ENCODE measurements around the gene ZNF48. TPM values are rescaled to one million over a fixed set of nuclear protein-coding genes. Genes with fewer than 3 reads are reported as not detected.

ZNF48 gene
- total RNA-seq, 1 donor from 2014 or later: 21.1 TPM

DNA sequence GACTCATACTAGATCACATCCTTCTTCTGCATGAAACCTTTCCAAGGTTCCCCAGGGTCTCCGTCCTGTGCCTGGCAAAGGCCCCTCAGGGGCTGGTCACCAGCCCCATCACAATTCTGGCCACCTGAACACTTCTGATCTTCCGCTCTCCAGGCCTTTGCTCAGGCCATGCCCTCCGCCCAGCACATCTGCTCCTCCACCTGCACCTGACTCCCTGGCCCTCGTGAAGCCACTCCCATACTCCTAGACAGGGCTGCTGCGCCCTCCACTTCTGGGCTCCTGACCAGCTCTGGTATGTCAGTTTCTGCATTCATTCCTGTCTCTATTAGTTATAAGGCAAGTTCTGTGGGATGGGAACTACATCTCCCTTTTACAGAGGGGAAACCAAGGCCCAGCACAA, 22.5 kb upstream of the ZNF48 start:
- TF ChIP-seq, protein P1, sequence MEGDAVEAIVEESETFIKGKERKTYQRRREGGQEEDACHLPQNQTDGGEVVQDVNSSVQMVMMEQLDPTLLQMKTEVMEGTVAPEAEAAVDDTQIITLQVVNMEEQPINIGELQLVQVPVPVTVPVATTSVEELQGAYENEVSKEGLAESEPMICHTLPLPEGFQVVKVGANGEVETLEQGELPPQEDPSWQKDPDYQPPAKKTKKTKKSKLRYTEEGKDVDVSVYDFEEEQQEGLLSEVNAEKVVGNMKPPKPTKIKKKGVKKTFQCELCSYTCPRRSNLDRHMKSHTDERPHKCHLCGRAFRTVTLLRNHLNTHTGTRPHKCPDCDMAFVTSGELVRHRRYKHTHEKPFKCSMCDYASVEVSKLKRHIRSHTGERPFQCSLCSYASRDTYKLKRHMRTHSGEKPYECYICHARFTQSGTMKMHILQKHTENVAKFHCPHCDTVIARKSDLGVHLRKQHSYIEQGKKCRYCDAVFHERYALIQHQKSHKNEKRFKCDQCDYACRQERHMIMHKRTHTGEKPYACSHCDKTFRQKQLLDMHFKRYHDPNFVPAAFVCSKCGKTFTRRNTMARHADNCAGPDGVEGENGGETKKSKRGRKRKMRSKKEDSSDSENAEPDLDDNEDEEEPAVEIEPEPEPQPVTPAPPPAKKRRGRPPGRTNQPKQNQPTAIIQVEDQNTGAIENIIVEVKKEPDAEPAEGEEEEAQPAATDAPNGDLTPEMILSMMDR (conservative IDR thresholded peaks at IDR 0.05): no peak
- Mint-ChIP-seq H3K4me1 (ENCODE audit: unreplicated experiment) (peaks cover 26% of the 10 kb centered on the region), H3K36me3 (no peaks in the 10 kb centered on the region), H3K27ac (no peak overlapping the region), H3K9me3 (no peaks in the 10 kb centered on the region), H3K27me3 (no peaks in the 10 kb centered on the region), H3K4me3 (peak overlapping the region; percentile 35)
- DNase-seq (ENCODE audit: extremely low spot score, unreplicated experiment): no peak

DNA sequence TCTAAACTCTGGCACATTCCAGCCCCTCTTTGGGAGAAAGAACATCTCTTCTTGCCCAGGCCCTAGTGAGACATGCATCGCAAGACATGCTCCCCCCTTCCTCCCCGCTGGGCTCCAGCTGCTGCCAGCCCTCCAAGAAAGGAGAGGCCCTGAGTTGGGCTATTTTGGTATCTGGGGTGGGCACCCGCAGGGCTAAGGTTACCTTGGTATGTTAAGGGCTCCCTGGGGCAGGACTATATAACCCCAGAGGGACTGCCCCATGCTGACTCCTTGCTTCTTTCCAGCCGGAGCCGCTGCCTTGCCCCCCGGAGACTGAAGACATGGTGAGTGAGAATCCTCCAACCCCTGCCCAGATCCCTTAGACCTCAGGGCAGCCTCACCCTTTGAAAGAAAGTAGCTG, 20.7 kb upstream of the ZNF48 start, which contains the start of gene MYL11:
TSS of gene MYL11 (plus strand) at position 265 of the 400 bp plus-strand sequence. CDS start at position 321, 56 bp downstream.
- no peaks in the 10 kb centered on the region for H3K36me3 Mint-ChIP-seq
- H3K9me3 Mint-ChIP-seq: no peaks in the 10 kb centered on the region
- H3K4me3 Mint-ChIP-seq: no peak within 1 kb of the TSS
- peaks cover 18% of the 10 kb centered on the region for H3K4me1 Mint-ChIP-seq (ENCODE audit: unreplicated experiment)
- H3K27me3 Mint-ChIP-seq: no peaks in the 10 kb centered on the region
- peak within 1 kb of the TSS; percentile 72 for H3K27ac Mint-ChIP-seq
- DNase-seq (ENCODE audit: extremely low spot score, unreplicated experiment): no peak
- TF ChIP-seq, protein P1 (conservative IDR thresholded peaks at IDR 0.05): no peak

DNA sequence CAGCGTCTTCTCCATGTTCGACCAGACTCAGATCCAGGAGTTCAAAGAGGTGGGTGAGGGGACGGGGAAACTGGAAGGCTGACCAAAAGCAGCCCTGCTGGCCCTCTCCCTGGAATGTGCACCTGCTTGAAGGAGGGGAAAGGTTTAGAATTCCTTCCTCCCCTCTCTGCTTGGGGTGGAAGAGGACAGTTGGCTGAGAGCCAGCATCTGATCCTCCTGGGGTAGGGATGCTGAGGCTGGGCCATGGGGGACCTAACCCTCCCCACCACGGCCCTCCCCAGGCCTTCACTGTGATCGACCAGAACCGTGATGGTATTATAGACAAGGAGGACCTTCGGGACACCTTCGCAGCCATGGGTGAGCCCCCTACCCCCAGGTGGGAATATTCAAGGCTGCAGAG, 19.4 kb upstream of the ZNF48 start:
- Mint-ChIP-seq H3K27ac (peak overlapping the region; percentile 72), H3K9me3 (no peaks in the 10 kb centered on the region), H3K27me3 (no peaks in the 10 kb centered on the region), H3K4me3 (no peak overlapping the region), H3K36me3 (peaks cover 3% of the 10 kb centered on the region), H3K4me1 (ENCODE audit: unreplicated experiment) (peaks cover 28% of the 10 kb centered on the region)
- DNase-seq (ENCODE audit: extremely low spot score, unreplicated experiment): no peak
- TF ChIP-seq, protein P1 (conservative IDR thresholded peaks at IDR 0.05): no peak

DNA sequence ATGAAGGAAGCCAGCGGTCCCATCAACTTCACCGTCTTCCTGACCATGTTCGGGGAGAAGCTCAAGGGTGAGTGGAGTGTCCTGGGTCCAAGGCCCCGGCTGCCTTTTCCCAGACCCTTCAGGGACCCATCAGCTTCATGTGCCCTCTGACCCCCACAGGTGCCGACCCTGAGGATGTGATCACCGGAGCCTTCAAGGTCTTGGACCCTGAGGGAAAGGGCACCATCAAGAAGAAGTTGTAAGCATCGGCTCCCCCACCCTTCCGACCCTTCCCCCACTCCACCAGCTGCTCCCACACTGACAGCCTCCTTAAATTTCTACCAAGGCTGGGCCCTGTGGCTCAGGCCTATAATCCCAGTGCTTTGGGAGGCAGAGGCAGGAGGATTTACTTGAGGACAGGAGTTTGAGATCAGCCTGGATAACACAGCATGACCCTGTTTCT, 18.7 kb upstream of the ZNF48 start:
- H3K4me1 Mint-ChIP-seq (ENCODE audit: unreplicated experiment): peaks cover 23% of the 10 kb centered on the region
- TF ChIP-seq, protein P1 (conservative IDR thresholded peaks at IDR 0.05): no peak
- H3K4me3 Mint-ChIP-seq: no peak overlapping the region
- no peak for DNase-seq (ENCODE audit: extremely low spot score, unreplicated experiment)
- H3K36me3 Mint-ChIP-seq: peaks cover 3% of the 10 kb centered on the region
- no peaks in the 10 kb centered on the region for H3K9me3 Mint-ChIP-seq
- H3K27ac Mint-ChIP-seq: peak overlapping the region; percentile 100
- no peaks in the 10 kb centered on the region for H3K27me3 Mint-ChIP-seq

DNA sequence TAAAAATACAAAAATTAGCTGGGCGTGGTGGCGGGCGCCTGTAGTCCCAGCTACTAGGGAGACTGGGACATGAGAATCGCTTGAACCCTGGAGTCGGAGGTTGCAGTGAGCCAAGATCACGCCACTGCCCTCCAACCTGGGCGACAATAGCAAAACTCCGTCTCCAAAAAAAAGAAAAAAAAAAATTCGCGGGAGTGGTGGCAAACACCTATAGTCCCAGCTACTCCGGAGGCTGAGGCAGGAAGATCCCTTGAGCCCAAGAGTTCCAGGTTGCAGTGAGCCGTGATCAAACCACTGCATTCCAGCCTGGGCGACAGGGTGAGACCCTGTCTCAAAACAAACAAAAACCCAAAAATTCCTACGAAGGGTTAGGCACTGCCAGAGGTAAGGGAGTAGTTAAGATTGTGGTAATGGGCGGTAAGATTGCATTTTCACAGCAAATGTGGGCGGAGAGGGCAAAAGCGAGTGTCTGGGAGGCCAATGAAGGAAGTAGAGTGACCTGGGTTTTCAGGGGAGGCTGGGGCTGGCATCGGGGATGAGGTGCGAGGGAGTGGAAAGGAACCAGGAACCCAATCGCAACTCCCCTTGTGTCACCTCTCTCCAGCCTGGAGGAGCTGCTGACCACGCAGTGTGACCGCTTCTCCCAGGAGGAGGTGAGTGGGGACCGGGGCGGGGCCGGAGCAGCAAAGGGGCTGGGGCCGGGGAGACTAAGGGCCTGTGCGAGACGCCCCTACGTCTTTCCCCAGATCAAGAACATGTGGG, 18.0 kb upstream of the ZNF48 start:
- no peak for DNase-seq (ENCODE audit: extremely low spot score, unreplicated experiment)
- TF ChIP-seq, protein P1 (conservative IDR thresholded peaks at IDR 0.05): no peak
- peaks cover 3% of the 10 kb centered on the region for H3K36me3 Mint-ChIP-seq
- no peaks in the 10 kb centered on the region for H3K9me3 Mint-ChIP-seq
- peak overlapping the region; percentile 98 for H3K4me3 Mint-ChIP-seq
- peaks cover 17% of the 10 kb centered on the region for H3K4me1 Mint-ChIP-seq (ENCODE audit: unreplicated experiment)
- H3K27me3 Mint-ChIP-seq: no peaks in the 10 kb centered on the region
- peak overlapping the region; percentile 100 for H3K27ac Mint-ChIP-seq

Measured in type B pancreatic cell (in vitro differentiated cells).